Dermis microvascular lymphatic vessel endothelial cell (primary cell): ENCODE results near the gene MORC3. TPM values are rescaled to one million over a fixed set of nuclear protein-coding genes. Genes with fewer than 3 reads are reported as not detected.
"Not testable (repeated sequence)": the region's sequence is repeated elsewhere in the genome, so short reads cannot be mapped to it uniquely, and the experiment has no call there.

ENCODE experiments used
- DNase-seq, 2 donors: peaks; one replicate each; pipeline versions ENCODE4 v3.0.0 to v3.0.0-alpha.2; 2010; ENCODE audit warnings: low read depth in 2 of 2
- total RNA-seq: library from RNA; depleted of rRNA; stranded (reverse); fragments of >200 nt; gene quantifications from 2 replicates; pipeline ENCODE4 v1.2.1, GENCODE V29; 2014

The MORC3 gene
- total RNA-seq, 1 donor from 2014 or later: 24.4 TPM

DNA sequence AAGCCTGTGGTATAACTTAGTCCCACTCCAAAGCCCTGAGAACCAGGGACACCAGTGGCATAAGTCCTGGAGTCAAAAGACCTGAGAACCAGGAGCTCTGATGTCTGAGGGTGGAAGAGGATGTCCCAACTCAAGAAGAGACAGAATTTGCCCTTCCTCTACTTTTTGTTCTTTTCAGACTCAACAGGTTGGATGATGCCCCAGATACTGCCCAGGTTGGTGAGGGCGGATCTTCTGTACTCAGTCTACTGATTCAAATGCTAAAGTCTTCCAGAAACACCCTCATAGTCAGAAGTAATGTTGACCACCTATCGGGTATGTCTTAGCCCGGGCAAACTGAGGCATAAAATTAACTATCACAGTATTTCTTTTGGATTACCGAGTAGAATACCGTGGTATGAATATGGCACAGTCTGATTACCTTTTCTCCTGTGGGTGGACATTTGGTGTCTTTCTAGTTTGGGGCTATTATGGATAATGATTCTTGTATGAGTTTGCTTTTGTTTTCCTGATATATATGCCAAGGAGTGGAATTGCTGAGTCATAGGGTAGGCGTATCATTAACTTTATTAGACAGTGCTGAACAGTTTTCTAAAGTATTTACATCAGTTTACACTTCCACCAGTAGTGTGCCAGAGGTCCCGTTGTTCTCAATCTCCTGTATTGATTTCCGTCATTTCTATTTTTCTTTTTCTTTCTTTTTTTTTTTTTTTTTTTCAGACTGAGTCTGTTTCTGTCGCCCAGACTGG is 62.0 kb downstream of the MORC3 start:
- DNase-seq: peak in 1 of 2 donors; percentile 15

DNA sequence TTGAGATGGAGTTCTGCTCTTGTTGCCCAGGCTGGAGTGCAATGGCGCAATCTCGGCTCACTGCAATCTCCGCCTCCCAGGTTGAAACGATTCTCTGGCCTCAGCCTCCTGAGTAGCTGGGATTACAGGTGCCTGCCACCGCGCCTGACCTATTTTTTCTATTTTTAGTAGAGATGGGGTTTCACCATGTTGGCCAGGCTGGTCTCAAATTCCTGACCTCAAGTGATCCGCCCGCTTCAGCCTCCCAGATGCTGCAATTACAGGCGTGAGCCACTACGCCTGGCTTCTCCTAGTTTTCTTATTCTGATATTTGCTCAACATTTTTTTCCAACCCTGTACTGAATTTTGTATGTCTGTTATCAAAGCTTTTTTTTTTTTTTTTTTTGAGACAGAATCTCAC is 62.7 kb downstream of the MORC3 start:
- not testable (repeated sequence) for DNase-seq

DNA sequence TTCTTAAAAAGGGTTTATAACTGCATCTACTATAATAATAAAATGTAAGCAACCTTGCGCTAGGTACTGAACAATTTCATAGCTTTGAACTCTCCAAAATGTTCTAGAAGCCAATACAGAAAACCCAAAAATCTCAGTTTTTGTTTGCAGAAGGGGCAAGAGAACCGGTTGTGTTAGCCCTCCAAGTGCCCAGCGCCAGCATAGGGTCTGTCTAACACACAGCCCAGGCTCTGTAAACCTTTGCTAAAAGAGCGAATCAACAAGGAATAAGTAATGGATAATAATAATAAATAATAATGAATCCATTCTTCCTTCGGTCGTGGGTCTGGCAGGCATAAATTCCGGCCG is 64.9 kb downstream of the MORC3 start:
- no peak for DNase-seq

DNA sequence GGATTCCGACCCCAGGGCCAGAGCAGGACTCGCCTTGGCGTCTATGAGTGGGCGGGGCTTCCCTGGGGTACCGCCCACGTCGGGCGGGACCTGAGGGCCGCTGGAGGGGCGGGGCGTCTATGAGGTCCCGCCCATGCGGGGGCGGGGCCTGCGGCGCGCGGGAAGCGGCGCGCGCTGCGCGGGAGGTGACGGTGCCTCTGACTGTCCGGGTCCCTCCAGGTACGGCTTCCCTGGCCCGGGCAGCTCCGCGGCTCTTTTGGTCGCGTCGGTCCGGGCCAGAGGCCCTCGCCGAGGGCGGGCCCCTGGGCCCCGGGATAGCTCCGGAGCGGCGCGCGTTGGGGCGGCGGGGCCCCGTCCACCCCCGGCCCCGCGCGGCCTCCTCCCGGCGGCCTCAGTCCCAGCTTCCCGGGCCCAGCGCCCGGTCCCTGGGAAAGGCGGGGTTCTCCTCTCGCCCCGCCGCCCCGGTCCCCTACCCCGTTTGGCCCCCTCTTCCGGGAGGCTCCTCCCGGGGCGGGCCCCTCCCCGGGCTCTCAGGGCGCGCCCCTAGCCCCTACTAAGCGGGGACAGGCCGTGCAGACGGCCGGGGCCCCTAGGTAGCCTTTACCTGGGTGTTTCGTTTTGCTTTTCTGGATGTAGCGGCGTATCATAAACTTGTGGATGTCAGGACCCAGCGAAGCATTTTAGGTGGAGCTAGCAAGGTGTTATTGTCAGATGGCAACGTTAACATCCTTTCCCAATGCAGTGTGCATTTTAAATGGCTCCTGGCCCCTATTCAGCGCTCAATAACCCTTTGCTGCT is 65.4 kb downstream of the MORC3 start, which contains the start of gene CHAF1B:
CHAF1B (plus strand) TSS at position 160 of the 798 bp plus-strand sequence. CDS start 745 bp downstream, outside the sequence.
- DNase-seq: peak; percentile 51 to 79

DNA sequence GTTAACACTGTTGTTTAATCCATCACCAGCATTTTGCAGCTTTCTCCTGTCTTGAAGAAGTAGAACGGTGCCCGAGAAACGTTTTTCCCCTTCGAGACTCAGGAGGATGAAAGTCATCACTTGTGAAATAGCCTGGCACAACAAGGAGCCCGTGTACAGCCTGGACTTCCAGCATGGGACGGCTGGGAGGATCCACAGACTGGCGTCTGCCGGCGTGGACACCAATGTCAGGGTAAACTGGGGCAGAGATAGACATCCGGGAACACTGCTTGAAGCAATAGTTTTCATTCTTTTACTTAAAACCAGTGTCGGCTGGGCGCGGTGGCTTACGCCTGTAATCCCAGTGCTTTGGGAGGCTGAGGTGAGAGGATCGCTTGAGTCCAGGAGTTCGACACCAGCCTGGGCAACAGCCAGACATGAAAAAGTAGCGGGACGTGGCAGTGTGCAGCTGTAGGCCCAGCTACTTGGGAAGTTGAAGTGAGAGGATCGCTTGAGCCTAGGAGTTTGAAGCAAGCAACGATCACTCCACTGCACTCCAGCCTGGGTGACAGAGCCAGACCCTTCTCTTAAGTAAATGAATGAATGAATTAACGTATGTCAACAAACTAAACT is 66.1 kb downstream of the MORC3 start:
- DNase-seq: no peak

GRCh38 chr21:36388096-36388495 is 68.1 kb downstream of the MORC3 start:
- DNase-seq: no peak

DNA sequence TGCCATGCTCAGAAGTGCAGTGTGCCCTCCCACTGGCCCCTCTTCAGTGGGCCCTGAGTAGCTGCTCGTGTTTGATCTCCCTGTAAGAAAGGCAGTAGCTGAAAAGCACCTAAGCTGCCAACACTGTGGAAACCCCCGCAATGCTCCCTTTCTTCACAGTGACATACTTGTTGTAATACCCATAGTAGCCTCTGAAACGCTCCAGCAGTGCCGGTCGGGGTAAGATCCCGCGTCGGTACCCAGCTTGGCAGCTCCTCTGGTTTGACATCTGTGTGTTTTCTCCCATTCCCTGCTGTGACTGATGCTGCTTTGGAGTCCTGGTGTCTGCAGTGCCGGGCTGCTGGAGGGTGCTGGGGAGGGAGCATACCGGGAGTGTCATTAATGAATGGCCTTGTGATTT is 68.8 kb downstream of the MORC3 start:
- DNase-seq: no peak

- not testable (repeated sequence) for DNase-seq
Observed at GRCh38 chr21:36391649-36392048, 71.7 kb downstream of the MORC3 start.

DNA sequence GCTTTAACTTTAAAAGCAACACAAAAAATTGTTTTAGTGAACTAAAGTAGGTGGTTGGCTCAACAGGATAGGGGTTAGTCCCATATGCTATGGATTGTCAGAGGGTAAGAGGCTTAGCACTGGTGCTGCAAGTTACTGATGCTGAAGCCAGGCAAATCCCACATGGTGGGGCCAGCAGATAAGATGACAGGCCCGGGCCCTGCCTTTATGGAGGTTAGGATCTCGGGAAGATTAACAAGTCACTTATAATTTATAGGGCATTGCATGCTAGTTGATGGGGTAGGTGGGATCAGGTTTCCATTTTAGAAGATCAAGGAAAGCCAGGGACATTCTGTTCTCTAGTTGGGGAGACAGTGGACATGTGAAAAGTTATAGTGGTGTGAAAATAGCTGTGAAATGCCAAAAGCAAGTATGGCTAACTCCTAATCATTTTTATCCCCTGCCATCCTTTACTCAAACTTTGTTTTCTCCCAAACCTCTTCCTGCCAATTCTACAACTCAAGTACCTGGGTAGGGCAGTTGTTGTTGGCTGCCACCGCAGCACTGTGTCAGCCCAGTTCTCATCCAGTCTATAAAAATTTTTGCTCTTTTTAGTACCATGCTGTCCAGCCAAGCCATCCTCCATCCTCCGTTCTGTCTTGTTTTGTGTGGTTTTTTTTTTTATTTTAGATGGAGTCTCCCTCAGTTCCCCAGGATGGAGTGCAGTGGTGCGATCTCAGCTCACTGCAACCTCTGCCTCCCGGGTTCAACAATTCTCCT is 75.5 kb downstream of the MORC3 start:
- no peak for DNase-seq

GRCh38 chr21:36396325-36396724 is 76.3 kb downstream of the MORC3 start:
- no peak for DNase-seq

DNA sequence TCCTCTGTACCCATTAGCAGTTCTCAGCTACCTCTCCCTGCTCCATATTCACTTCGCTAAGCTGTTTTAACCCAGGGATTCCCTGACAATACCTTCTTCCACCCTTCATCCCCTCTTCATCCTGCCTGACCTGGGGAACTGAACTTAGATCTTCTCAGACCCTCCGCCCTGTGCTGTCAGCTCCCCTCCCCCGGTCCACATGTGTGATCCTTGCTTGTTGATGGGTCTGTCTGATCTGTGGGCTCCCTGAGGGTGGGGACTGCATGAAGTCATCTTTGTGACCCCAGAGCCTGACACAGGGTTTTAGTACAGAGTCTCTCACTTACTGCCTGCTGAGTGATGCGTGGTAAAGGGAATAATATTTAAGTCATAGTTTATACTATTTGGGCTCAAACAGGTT is 77.0 kb downstream of the MORC3 start:
- DNase-seq: no peak

DNA sequence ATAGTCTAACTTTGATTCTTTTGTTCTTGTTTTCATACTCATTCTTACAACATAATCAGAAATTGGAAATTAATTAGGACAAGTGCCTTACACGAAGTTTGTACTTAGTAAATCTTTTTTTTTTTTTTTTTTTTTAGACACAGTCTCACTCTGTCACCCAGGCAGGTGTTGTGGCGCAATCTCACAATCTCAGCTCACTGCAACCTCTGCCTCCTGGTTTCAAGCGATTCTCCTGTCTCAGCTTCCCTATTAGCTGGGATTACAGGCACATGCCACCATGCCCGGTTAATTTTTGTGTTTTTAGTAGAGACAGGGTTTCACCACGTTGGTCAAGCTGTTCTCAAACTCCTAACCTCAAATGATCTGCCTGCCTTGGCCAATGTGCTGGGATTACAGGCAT is 77.6 kb downstream of the MORC3 start:
- DNase-seq: no peak

- not testable (repeated sequence) for DNase-seq
Observed at GRCh38 chr21:36399736-36400135, 79.7 kb downstream of the MORC3 start.

DNA sequence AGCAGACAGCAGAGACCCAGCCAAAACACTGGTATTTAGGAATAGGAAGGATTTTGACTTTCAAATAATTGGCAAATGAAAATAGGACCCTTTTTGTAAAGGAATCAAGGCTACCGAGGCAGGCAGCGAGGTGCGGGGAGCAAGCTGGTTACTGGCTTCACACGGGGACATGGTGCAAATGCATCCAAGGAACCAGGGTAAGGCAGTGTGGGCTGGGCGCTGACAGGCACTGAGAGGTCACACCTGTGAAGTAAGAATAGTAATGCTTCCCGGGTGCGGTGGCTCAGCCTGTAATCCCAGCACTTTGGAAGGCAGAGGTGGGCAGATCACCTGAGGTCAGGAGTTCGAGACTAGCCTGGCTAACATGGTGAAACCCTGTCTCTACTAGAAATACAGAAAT is 80.7 kb downstream of the MORC3 start:
- DNase-seq: no peak

- no peak for DNase-seq
Observed at GRCh38 chr21:36402339-36402738, 82.3 kb downstream of the MORC3 start.

DNA sequence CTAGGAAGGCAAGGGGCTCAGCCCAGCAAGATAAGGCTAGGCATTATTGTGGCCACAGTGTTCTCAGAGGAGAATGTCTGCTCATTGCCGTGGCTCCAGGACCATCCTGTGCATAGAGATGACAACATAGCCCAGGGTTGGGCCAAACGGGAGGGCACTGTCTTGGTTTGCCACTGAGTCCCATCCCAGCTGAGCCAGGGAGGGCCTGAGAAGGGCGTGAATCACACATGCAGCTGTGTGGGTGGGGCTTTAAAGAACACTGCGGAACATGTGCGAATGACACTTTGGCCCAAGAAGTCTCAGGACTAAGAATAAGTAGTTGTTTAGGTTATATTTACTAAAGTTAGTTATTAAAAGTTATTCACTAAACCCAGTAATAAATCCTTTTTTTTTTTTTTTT is 83.7 kb downstream of the MORC3 start:
- DNase-seq: no peak

DNA sequence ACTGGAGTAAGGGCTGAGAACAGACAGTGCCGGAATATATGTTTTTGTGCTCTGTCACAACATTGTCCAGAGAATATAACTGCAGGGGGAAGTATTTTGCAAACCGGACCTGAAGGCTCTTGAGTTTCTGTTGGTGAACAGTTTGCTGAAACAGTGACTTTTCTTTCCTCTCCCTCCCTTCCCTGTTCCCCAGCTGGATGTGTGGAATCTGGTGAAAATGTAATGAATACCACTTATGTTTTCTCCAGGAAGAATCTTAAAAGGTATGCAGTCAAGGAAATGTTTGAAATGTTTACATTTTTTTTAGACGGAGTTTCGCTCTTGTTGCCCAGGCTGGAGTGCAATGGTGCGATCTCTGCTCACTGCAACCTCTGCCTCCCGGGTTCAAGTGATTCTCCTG is 88.6 kb downstream of the MORC3 start:
- DNase-seq: no peak

DNA sequence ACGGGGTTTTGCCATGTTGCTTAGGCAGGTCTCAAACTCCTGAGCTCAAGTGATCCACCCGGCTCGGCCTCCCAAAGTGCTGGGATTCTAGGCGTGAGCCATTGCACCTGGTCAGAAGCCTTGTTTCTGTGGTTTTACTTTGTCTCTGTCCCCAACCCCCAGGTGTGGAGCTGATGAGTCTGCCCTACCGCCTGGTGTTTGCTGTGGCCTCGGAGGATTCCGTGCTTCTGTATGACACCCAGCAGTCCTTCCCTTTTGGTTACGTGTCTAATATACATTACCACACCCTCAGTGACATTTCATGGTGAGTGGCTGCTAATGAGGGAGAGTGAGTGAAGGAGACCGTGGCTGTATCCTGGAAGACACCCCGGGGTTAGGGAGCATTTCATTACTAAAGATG is 91.3 kb downstream of the MORC3 start:
- DNase-seq: no peak

DNA sequence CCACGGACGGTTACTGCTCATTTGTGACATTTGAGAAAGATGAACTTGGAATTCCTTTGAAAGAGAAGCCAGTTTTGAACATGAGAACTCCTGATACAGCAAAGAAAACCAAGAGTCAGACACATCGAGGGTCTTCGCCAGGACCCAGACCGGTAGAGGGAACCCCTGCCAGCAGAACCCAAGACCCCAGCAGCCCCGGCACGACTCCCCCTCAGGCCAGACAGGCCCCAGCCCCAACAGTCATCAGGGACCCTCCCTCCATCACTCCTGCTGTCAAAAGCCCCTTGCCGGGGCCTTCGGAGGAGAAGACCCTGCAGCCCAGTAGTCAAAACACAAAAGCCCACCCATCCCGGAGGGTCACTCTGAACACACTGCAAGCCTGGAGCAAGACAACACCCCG is 92.9 kb downstream of the MORC3 start:
- DNase-seq: no peak

DNA sequence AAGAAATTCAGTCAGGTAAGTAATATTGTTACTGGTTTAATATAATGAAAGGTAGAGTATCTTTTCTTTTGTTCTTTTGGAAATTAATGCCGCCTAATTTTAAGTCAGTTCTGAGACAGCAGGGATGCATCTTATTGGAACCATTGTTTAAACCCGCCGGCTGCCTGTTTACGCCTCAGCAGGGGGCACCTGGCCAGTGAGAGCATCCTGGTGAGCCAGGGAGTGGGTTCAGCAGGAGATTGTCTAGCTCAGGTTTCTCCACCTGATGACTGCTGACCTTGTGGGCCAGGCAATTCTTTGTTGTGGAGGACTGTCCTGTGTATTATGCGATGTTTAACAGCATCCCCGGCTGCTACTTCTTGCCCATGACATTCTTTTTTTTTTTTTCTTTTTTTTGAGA is 95.4 kb downstream of the MORC3 start:
- DNase-seq: no peak

DNA sequence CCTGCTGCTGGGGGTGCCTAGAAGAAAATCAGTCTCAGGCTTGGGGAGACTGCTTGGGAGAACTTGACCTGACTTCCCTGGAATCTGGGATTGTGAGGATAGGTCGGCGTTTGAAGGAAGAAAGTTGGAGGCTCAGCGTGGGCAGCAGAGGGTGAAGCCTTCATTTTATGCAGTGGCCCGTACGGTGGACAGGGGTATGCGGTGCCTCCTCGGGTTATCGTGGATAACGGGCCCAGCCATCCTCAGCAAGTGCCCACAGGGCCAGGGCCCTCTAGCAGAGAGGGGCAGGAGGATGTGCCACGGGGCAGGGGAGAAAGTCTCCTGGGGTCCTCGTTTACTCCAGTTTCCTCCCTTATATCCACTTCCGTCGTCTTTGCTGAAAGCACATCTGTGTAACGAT is 99.2 kb downstream of the MORC3 start:
- DNase-seq: no peak

- DNase-seq: peak; percentile 78 to 95
Observed at GRCh38 chr21:36419996-36420395, 100.0 kb downstream of the MORC3 start.
